Activated CD4-positive, CD25-positive, alpha-beta regulatory T cell (primary cell): Measurements from ENCODE around the gene CREB5.
"Not testable (repeated sequence)": the region's sequence is repeated elsewhere in the genome, so short reads cannot be mapped to it uniquely, and the experiment has no call there.

Experiments
- DNase-seq, 4 experiments: peaks; one replicate each; lab custom pipeline; 2025; lab: John Stamatoyannopoulos, UW

CREB5 gene

DNA sequence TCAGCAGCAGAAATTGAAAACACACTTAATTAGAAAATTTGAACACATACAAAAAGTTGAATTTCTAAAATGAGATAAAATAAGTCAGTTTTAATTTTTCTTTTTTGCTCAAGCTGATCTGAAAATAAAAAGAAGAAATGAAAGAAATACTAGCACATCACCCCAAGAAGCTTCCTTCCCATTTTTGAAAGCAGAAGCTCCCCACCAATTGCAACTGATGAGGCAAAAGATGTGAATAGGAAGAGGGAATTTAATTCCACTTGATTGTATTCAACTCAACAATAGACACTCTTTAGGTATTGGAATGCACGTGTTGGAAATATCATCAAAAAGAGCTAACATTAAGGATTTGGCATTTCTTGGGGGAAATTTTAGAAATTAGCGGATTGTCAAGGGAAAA, 370.0 kb downstream of the CREB5 start:
- DNase-seq, result no peak

DNA sequence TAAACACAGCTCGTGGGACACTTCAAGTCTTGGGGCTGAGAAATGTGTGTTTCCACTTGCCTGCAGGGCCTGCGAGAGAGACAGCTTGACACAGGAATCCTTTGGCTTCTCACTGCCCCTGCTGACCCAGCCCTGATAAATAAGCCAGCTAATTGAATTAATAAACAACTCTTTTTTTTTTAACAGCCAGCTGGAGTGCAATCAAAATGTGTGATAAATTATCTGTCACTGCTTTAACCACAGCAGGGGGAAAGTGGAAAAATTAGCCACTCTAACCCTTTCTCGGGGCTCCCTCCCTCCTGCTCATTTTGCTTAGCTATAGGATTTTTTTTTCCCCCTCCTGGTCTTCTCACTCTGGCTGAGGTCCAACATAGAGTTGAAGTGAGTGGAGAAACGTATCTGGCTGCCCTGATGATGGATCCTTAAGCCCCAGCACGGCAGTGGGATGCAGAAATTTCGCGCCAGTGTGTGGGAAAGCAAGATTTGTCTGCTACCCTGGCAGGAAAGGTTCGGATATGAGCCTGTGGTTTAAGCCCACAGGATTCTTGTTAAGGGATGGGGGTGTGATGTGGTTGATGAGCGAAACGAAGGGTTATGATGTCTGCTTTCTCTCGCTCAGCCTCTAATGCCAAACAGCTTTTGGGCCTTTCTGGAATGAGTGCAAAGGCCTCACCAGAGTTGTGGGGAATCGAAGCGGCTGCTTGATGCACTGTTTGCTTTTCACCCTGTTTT, 372.0 kb downstream of the CREB5 start:
- no peak for DNase-seq

DNA sequence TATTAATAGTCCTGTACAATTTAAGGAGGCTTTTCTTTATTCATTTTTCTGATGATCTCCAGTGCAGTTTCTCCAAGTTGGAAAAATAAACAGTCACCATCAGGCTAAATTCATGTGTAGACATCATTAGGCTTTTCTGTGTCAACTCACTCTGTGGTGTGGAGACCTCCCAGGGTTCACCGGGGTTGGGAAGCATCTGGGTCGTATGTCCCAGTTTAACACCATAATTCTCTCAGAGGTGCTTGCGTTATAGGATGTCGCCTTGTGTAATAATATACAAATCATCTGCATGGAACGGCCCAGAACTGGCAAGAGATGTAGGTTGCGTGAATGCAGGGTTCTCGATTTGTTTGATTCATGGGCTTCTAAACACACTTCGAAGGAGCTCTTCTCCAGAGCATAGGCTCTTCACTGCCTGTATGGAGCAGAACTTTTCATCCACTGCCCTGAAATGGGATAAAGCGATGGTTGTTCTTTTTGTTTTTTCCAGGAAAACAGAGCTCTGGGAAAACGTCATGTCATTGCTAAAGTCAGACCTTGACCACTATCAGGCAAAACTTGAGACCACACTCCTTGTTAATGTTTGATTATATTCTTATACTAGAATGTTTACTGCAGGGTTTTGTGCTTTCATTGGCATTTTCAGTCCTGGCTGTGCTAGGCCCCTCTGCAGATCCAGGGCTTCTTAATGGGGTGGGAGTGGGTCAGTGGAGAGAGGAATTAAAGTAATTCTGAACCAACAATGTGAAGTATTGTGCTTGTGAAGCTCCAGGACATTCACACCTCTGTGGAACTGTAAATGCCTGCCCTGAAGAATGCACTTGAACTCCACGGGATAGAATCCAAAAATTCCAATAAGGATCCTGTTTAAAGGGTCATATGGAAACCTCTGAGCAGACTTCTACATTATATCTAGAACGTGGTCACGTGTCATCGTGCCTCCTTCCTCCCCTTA, 373.0 kb downstream of the CREB5 start:
- no peak for DNase-seq

DNA sequence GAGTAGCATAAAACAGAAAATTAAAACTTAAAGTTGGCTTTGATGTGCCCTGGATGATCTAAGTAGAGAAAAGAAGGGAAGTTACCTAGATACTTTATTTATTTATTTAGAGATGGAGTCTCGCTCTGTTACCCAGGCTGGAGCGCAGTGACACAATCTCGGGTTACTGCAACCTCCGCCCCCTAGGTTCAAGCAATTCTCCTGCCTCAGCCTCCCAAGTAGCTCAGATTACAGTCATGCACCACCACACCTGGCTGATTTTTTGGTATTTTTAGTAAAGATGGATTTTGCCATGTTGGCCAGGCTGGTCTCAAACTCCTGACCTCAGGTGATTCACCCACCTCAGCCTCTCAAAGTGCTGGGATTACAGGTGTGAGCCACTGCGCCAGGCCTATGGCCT, 373.8 kb downstream of the CREB5 start:
- DNase-seq, result not testable (repeated sequence)

DNA sequence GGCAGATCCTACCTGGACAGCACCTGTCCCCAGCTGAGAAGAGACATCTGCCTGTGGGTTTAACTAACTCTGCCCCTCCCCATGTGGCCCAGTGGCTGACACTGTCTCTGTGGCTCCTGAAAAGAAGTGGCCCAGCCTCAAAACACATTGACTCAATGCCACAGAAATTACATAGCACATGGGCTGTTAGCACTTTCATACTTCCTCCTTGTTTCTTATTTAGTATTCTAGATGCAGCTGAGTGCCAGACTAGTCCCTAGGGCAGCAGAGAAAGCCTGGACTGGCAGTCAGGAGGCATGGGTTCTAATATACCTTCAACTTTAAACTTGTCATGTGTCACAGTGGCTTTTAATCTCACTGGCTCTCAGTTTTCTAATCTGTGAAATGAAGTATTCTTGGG, 374.8 kb downstream of the CREB5 start:
- no peak for DNase-seq

DNA sequence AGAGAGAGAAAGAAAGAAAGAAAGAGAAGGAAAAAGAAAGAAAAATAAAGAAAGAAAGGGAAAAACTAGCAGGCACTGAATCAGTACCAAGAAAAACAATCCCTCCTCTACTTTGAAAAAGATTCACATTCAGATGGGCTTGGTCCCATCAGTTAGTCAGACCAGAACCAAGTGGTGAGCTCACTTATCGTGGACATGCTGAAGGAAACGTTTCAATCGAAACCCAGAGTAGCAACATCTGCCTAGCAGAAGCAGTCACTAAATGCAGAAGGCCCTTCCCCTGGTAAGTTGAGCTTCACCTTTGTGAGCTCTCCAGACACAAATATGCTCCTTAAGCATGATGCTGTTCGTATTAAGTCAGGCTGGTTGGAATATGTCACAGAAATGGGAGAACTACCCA, 378.1 kb downstream of the CREB5 start:
- no peak for DNase-seq

DNA sequence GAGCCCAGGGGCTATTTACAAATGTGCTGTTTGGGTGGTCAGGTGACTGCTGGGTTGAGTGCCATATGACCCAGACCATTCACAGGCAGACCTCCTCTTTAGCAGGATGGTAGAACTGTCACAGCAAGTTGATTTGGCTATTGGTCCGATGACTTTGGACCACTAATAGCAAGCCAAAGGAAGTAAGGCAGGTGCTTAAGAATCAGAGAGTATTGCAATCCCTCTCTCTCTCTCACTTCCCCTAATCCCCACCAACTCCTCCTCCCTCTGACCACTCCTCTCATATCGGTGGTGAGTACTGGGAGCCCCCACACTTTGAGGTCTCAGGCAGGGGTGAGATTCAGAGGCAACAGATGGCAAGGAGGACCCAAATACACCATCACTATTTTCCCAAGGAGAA, 380.5 kb downstream of the CREB5 start:
- DNase-seq, result no peak

DNA sequence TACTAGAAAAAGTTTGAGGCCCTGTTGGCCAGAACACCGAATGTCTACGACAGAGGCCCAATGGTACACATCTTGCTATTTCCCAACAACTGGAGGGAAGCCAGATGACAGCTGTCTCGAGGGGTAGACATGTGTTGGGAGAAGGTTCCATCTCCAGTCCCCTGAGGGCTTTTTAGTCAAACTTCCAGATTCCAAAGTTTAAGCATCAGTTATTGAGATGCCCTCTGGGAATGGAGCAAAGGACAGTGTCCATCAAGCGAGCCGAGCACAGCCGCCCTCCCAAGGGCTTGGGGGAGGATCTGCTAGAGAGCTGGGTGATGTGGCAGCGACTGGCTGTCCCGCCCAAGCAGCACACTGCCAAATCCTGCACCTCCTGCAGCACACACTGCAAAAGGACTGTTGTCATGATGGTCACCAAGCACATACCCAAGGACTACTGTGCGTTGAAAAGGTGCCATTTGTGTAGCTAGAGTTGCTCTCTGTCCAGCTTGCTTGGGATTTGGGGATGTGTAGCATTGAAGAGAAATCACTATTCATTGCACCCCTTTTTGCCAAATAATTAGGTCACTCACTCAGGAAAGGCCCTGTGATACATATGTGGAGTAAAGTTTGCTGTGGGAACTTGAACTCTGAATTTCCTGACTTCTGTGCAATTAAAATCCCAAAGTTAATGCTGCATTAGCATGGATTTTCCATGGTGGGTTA, 381.2 kb downstream of the CREB5 start:
- no peak for DNase-seq

DNA sequence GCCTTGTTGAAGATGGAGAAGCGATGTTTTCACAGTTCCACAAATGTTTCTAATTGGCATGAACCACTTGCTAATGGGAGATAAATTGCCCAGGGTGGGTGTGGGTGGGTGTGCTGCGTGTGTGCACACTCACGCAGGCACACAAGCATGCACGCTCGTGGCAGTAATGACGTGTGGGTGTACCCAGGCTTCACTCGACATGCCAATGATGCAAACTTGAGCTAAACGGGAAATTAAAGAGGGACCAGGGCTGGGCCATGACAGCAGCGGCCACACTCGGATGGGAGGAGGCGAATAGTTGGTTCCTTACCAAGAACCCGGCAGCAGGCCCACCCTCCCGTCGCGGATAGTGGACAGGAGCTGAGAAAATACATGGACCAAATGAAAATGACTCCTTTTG, 386.0 kb downstream of the CREB5 start:
- no peak for DNase-seq

DNA sequence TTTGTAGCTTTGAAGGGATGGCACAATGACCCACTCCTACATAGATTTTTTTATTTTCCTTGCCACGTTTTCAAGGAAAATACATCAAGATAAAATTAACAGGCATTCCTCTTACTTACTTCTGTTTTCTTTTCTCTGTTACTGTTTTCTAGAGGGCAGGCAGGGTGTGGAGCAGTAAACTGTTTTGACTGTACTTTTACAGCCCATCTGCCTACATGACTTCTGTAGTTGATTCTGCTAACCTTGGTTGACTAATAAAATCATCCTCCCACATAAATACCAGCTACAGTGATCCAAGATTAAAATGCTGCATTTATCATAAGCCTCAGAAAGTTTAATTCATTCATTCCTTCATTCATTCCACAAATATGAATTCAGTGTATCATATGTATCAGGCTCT, 387.3 kb downstream of the CREB5 start:
- DNase-seq, result no peak

DNA sequence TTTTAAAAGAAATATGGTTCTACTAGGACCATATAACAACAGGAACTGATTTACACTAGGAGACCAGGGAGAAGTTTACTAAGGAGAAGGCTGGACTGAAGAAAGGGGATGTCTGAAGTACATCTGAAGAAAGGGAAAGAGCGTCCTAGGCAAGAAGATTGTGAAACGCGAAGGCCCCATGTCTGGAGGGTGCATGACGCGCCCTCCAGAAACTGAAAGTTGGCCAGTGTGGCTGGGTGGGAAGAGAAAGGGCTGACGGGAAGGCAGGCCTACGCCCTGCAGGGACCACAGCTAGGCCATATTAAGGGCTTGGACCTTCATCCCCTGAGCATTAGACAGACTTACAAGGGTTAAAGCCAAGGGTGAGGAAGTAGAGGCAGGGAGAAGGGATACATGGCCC, 387.8 kb downstream of the CREB5 start:
- no peak for DNase-seq

DNA sequence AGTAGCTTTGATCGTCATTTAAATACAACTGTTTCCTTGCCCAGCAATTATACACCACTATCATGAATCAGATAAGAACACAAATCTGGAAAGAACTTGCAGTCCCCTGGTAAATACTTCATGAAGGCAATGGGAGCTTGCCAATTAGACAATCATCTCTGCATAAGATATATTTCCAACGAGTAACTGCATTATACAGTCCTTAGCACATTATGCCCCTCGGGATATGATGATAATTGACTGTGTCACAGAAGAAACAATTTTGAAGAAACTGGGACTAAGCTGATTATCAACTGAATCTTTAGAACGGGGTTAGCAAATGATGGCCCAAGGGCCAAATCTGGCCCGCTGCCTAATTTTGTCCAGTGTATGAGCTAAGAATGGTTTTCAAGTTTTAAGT, 390.1 kb downstream of the CREB5 start:
- DNase-seq, result no peak

DNA sequence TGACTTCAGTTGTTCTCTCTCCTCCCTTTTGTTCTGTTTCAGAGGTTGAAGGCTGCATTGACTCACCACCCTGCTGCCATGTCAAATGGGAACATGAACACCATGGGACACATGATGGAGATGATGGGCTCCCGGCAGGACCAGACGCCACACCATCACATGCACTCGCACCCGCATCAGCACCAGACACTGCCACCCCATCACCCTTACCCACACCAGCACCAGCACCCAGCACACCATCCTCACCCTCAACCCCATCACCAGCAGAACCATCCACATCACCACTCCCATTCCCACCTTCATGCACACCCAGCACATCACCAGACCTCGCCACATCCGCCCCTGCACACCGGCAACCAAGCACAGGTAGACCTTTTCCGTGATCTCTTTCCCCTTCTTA, 391.8 kb downstream of the CREB5 start:
- no peak for DNase-seq

DNA sequence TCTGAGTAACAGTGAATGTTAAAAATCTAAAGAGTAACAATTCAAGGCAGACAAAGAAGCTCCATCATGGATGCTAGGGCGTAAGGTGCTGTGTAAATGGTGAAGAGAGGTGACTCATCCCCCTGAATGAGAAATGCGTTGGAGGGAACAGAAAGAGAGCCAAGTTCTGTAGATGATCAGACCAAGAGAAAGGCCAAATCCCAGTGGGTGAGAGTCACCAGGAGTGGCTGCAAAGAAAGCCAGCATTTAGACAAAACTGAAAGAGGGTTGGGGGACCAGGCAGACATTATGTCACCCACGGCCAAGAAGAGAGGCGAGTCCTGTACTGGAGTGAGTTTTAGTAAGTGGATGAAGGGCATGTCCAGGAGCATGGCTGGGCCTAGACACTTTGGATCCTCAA, 392.7 kb downstream of the CREB5 start:
- DNase-seq, result no peak

DNA sequence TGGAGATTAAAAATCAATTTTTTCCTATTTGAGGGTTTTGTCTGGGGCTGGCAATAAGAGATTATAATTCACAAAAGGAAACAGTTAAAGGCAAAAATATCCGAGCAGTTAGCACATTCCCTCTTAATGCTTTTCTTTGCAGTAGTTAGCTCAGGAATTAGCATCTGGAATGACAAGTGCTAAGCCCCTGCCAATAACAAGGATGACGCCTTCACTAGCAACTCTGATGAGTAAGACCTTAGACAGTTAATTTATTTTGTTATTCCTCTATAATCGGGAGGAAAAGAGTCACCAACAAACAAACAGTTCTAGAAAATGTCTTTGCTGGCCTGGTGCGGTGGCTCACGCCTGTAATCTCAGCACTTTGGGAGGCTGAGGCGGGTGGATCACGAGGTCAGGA, 394.5 kb downstream of the CREB5 start:
- no peak for DNase-seq

DNA sequence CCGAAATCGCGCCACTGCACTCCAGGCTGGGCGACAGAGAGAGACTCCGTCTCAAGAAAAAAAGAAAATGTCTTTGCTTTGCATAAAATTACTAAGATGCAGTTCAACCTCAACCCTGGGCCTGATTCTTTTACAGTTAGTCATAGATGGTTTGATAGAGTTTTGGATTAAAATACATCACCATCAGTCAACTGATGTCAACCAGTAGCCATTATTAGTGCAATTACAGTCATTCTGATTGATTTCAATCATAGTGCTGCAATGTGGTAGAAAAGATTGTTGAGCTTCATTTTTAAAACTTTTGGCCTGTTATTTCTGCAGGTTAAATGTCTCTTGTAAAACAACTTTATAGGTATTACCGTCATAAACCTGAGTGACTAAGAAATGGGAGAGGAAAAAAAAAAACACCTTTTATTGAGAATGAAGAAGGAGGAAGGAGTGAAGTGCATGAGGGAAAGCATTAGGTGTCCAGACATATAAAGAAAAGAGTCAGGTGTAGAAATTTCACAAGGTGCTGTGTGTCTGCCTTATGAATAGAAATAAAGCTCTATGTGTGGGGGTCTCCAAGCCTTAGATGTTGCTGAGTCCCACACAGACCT, 395.2 kb downstream of the CREB5 start:
- DNase-seq, result no peak

DNA sequence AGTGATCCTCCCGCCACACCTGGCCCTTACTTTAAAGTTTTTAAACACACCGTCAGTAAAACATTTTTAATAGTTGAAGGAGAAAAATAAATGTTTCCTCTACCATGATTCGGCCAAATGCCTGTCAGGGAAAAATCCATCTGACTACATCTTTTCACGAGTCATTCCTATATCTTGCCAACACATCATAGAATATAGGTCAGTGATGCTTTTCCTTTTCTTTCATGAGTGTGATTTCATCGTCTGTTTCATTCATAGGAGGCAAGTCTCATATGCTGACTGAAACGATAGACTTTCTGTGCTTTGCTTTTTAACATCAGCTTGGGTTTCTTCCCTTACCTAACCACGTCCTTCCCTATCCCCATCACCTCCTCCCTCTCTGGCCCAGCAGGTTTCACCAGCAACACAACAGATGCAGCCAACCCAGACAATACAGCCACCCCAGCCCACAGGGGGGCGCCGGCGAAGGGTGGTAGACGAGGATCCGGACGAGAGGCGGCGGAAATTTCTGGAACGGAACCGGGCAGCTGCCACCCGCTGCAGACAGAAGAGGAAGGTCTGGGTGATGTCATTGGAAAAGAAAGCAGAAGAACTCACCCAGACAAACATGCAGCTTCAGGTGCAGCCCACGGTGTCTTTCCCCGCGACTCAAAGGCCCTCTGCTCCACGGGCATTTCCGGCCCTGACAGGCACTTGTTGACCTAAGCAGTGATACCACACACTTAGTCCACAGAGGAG, 396.6 kb downstream of the CREB5 start:
- no peak for DNase-seq

DNA sequence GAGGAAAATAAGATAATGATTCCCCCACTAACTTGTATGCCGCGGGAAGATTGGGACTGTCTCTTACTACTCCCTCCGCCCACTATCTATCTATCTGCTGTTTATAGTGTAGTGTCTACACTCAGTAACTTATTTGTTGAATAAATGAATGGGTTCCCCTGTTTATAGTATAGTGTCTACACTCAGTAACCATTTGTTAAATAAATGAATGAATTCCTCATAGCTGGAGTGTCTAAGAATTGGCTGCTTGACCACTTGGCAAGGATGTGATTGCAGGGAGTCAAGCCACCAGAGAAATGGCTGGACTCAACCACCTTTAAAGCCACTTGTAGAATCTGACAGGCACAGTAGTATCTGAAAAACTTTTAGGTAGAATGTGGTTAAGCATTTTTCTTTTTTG, 398.7 kb downstream of the CREB5 start:
- DNase-seq, result no peak

DNA sequence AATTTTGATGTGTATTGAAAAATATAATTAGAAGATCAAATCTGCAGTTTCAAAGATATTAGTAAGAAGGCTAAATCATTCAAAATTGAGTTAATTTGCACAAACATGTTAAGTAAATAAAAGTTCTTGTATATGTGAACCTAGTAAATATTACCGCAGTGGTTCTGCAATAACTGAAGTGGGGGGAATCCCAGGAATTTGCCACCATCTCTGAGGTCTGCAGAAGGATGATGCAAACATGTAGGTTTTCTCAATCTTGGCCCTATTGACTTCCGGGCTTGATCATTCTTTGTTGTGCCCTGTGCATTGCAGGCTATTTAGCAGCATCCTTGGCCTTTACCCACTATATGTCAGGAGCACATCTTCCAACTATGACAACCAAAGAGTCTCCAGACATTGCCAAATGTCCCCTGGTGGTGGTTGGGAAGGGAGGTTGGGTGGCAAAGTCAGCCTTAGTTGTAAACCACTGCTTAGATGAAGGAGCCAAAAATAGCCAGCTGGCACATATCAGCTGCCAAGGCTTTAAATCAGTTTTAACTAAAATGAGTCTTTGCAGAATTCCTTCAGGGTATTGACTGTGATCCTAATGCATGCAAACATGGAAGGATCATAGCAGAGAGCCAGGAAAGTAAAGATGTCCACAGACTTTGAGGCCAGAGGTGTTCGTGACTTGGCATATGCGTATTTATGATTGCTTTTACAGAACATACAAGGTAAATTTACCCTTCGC, 399.5 kb downstream of the CREB5 start:
- DNase-seq, result no peak

DNA sequence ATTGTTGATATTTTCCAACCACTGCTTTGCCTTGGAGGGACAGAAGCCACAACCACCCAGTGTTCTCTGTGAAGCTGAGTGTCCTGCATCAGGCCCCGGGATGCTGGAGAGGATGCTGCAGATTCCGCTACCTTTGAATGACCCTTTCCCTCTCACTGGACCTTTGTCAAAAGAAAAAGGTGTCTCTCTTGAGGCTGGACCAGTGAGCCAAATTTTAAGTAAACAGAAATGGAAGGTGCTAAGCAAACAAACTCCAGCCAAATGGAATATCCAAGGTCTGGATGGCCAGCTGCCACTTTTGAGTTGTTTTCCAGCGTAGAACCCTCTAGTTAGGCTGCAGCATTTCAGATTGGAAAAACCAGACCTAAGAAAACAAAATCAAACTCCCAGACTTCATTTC, 400.3 kb downstream of the CREB5 start:
- DNase-seq, result no peak
